Effector memory CD8-positive, alpha-beta T cell (primary cell): Measurements from ENCODE around the gene GARS1.
A peak's percentile ranks its signal among the peaks of the same experiment; 100 is the strongest.
"Not testable (repeated sequence)": the region's sequence is repeated elsewhere in the genome, so short reads cannot be mapped to it uniquely, and the experiment has no call there.

ENCODE experiments used
- ATAC-seq: fragments of 150-1000 bp; cut with Tn5 transposase; replicated peaks from 2 replicates; pipeline ENCODE4 v1.10.0; 2021; ENCODE audit warnings: mild to moderate bottlenecking, moderate library complexity
- DNase-seq, 3 experiments: peaks; one replicate each; pipeline ENCODE4 v3.0.0; 2021
- H3K27ac Mint-ChIP-seq, 2 donors: one replicate each; pipeline ENCODE4 v1.8.0; 2022; ENCODE audit warnings: mild to moderate bottlenecking in 2 of 2, mixed read lengths in 2 of 2, moderate library complexity in 2 of 2
- H3K27me3 Mint-ChIP-seq, 2 donors: one replicate each; pipeline ENCODE4 v1.8.0; 2022; ENCODE audit warnings: mixed read lengths in 2 of 2
- H3K36me3 Mint-ChIP-seq: one replicate; pipeline ENCODE4 v1.8.0; 2022; ENCODE audit warnings: mild to moderate bottlenecking, moderate library complexity, mixed read lengths; ENCODE audit not compliant: insufficient read depth
- H3K4me1 Mint-ChIP-seq, 2 donors: one replicate each; pipeline ENCODE4 v1.8.0; 2022; ENCODE audit warnings: low read depth in 2 of 2, mixed read lengths in 2 of 2
- H3K4me3 Mint-ChIP-seq, 2 donors: one replicate each; pipeline ENCODE4 v1.8.0; 2022; ENCODE audit warnings: mild to moderate bottlenecking in 2 of 2, mixed read lengths in 2 of 2, moderate library complexity in 2 of 2
- H3K9me3 Mint-ChIP-seq, 2 donors: one replicate each; pipeline ENCODE4 v1.8.0; 2022; ENCODE audit warnings: mixed read lengths in 2 of 2

The GARS1 gene

DNA sequence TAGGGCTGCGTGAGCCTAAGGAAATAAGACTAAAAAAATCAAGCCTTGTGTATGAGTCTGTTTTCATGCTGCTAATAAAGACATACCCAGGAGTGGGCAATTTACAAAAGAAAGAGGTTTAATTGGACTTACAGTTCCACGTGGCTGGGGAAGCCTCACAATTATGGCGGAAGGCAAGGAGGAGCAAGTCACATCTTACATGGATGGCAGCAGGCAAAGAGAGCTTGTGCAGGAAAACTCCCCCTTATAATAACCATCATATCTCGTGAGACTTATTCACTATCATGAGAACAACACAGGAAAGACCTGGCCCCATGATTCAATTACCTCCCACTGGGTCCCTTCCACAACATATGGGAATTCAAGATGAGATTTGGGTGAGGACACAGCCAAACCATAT is 7.1 kb upstream of the GARS1 start:
- Mint-ChIP-seq H3K4me1 (peaks cover 12 to 24% of the 10 kb centered on the region in 2 donors), H3K36me3 (peaks cover 12% of the 10 kb centered on the region)
- H3K27ac Mint-ChIP-seq, H3K4me3 Mint-ChIP-seq, DNase-seq, ATAC-seq, H3K9me3 Mint-ChIP-seq, H3K27me3 Mint-ChIP-seq: not testable (repeated sequence)

DNA sequence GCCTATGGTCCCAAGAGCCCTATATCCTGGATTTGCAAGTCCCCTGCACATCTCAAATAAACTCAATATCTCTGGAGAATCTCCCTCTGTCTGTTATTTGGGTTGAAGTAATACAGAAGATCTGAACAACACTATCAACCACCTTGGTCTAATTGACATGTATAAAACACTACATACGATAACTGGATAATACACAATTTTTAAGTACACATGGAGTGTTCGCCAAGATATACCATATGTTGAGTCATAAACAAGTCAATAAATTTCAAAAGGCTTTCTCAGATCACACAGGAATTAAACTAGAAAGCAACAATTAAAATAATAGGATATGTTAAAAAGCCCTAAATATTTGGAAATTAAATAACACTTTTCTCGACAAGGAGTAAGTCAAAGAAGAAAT is 5.6 kb upstream of the GARS1 start:
- peaks cover 4% of the 10 kb centered on the region for H3K36me3 Mint-ChIP-seq
- ATAC-seq, result no peak
- H3K4me3 Mint-ChIP-seq, result no peak overlapping the region
- DNase-seq, result no peak
- H3K27me3 Mint-ChIP-seq, result no peaks in the 10 kb centered on the region
- peaks cover 0 to 2% of the 10 kb centered on the region in 2 donors for H3K9me3 Mint-ChIP-seq
- H3K27ac Mint-ChIP-seq, result no peak overlapping the region
- H3K4me1 Mint-ChIP-seq, result peaks cover 22 to 30% of the 10 kb centered on the region in 2 donors

DNA sequence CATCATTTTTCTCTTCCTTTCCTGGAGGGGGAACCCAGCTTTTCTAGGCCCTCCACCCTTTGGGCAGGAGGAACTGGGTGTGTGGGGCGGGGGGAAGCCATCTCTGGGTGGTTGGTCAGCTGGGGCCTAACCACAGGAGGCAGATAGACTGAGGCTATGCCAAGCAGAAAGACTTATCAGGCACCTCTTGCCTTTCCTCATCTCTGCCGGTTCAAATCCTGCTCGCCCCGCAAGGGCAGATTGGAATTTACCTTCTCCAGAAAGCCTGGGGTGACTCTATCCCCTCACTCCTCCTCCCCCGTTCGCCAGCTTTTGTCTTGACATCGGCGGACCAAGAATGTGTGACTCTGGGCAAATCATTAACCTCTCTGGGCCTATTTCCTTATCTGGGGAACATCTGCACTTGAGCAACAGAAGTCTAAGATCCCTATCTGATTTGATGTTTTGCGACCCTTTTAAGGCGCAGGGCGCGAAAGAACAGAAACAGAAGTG is 584 bp upstream of the GARS1 start:
- H3K27me3 Mint-ChIP-seq, result no peaks in the 10 kb centered on the region
- H3K4me1 Mint-ChIP-seq, result peaks cover 34 to 61% of the 10 kb centered on the region in 2 donors
- H3K9me3 Mint-ChIP-seq, result no peaks in the 10 kb centered on the region
- H3K4me3 Mint-ChIP-seq, result peak overlapping the region; percentile 99 to 100
- DNase-seq, result no peak
- peak overlapping the region; percentile 98 to 99 for H3K27ac Mint-ChIP-seq
- peaks cover 24% of the 10 kb centered on the region for H3K36me3 Mint-ChIP-seq
- peak; percentile 16 for ATAC-seq

DNA sequence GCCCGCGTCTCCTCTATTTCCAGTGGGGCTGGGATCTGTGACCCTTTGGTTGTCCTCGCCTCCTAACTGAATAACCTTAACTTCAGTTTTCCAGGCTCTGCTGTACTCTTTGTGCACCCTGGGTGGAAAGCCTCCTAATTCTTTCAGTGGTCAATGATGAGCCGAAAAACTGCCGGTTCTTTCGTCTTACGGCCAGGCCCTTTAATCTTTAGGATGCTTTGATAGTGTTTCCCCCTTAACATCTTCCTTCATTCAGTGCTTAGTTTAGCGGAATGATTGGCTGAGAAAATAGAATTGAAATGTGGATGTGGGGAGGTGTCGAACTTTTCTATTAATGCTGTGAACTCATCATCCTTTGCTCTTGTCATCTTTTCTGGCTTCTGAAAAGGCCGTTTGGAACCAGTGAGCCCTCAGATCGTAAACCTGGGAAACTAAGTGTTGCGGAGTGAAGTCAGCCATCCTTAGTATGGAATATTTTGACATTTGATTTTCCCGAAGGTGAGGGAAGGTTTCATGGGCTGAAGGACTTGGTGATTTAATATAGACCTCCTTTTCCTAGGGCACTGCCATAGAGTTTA is 847 bp downstream of the GARS1 start:
- peak overlapping the region; percentile 99 to 100 for H3K4me3 Mint-ChIP-seq
- DNase-seq (peak in 1 of 3 experiments; percentile 10), ATAC-seq (no peak)
- peaks cover 33 to 57% of the 10 kb centered on the region in 2 donors for H3K4me1 Mint-ChIP-seq
- H3K27me3 Mint-ChIP-seq, result no peaks in the 10 kb centered on the region
- H3K9me3 Mint-ChIP-seq, result no peaks in the 10 kb centered on the region
- H3K27ac Mint-ChIP-seq, result peak overlapping the region; percentile 98 to 99
- H3K36me3 Mint-ChIP-seq, result peaks cover 39% of the 10 kb centered on the region

DNA sequence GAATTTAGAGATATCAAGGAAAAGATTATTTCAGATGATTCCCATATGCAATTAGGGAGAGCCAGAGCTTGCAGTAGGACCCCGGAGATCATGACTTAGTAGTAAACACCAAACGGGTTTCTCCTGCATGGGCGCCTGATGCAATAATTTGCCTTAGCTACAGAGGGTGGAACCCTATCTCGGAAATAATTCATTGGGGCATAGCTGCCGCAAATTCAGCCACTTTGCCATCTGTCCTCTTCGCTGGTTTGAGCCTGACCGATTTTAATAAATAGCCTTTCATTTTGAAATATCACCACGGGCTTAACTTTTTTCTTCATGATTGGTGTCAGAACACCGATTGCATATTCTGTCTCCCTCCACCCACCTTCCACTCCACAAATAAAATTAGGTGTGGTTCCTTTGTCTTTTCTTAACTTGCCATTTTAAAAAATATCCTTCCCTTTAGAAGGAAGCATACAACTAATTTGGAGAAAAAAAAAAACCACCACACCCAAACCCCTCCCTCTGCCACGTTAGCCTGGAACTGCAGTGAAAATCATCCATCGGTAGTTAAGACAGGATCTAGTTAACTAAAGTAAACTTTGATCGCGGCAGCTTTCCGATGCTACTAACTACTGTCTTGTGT is 1.4 kb downstream of the GARS1 start:
- Mint-ChIP-seq H3K27ac (peak overlapping the region; percentile 98 to 99), H3K9me3 (no peaks in the 10 kb centered on the region), H3K4me1 (peaks cover 33 to 53% of the 10 kb centered on the region in 2 donors), H3K4me3 (peak overlapping the region; percentile 99 to 100), H3K36me3 (peaks cover 45% of the 10 kb centered on the region), H3K27me3 (no peaks in the 10 kb centered on the region)
- DNase-seq (no peak), ATAC-seq (no peak)

DNA sequence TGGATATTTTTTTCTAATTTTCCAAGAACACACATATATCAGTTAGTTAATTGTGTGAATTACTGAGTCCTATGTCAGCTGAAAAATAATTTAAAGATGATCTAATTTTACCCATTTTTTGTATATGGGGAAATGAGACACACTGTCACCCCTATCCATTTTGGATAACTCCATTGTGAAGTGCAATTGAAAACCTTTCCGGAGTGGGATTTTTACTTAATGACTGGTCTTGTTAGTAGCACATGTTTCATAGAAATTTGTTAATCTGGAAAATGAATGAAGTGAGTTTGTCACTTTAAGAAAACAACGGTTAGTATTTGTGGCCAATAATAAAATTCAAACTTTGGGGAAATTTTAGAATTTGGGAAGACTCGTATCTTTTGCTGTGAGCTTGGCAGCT is 2.0 kb downstream of the GARS1 start:
- Mint-ChIP-seq H3K36me3 (peaks cover 51% of the 10 kb centered on the region), H3K27ac (peak overlapping the region in 1 of 2 donors; percentile 99), H3K27me3 (no peaks in the 10 kb centered on the region), H3K9me3 (no peaks in the 10 kb centered on the region), H3K4me3 (peak overlapping the region; percentile 99 to 100), H3K4me1 (peaks cover 32 to 48% of the 10 kb centered on the region in 2 donors)
- ATAC-seq (no peak), DNase-seq (no peak)

DNA sequence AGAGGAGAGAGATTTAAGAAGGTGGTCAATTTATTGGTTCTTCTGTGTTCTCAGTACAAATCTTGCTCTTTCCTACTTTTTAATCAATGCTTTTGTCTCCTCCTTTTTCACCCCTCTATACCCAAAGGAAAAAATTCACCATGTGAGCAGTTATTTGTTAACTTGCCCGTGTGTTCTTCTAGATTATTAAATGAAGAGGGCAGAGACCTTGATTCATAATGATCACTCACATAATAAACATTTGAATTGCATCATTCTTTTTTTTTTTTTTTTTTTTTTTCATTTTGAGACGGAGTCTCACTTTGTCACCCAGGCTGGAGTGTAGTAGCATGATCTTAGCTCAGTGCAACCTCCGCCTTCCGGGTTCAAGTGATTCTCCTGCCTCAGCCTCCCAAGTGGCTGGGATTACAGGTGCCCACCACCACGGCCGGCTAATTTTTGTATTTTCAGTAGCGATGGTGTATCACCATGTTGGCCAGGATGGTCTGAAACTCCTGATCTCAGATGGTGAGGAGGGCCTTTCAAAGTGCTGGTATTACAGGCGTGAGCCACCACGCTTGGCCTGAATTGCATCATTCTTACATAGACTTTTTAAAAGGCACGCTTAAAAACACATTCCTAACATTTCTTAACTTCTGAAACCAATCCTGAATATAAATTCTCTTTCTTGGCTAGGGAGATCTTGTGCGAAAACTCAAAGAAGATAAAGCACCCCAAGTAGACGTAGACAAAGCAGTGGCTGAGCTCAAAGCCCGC is 3.6 kb downstream of the GARS1 start:
- H3K4me1 Mint-ChIP-seq, result peaks cover 23 to 35% of the 10 kb centered on the region in 2 donors
- ATAC-seq, result no peak
- no peak overlapping the region for H3K4me3 Mint-ChIP-seq
- peak overlapping the region; percentile 39 to 49 for H3K27ac Mint-ChIP-seq
- no peaks in the 10 kb centered on the region for H3K9me3 Mint-ChIP-seq
- H3K27me3 Mint-ChIP-seq, result no peaks in the 10 kb centered on the region
- DNase-seq, result no peak
- H3K36me3 Mint-ChIP-seq, result peaks cover 65% of the 10 kb centered on the region

DNA sequence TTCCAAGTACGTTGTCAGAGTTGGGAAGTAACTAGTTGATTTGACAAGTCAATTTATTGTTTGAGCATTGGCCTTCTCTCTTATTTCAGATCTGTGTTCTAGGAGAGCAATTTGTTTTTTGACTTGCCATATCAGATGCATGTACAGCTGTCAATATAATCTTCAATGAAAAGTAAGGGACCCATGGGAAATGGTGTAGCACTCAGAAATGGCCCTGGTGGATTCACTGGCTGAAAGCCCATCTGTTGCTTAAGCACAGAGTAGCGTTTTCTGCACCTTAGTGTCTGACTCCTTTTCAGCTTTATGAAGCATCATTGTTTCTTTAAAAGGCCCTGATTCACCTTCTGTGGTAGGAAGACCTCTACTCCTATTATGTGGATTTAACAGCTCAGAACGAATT is 10.2 kb downstream of the GARS1 start:
- no peaks in the 10 kb centered on the region for H3K9me3 Mint-ChIP-seq
- H3K4me1 Mint-ChIP-seq, result peaks cover 2 to 15% of the 10 kb centered on the region in 2 donors
- no peak for ATAC-seq
- H3K27ac Mint-ChIP-seq, result peak overlapping the region in 1 of 2 donors; percentile 67
- no peak for DNase-seq
- peaks cover 82% of the 10 kb centered on the region for H3K36me3 Mint-ChIP-seq
- no peak overlapping the region for H3K4me3 Mint-ChIP-seq
- no peaks in the 10 kb centered on the region for H3K27me3 Mint-ChIP-seq

DNA sequence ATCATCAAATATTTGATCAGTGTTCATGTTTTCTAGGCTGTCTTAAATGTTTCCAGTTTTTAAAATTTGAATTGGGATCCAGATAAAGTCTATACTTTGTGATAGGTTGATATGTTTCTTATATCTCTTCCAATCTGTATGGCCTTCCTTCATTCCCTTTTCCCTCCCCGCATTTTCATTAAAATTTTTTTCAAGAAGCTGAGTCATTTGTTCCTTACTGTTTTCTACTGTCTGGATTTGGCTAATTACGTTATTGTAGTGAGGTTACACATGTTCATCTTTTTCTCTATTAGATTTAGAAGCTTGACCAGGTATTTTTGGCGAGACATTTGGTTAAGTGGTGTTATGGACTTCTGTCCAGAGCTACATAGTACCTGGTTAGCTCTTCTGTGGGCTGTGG is 11.2 kb downstream of the GARS1 start:
- H3K9me3 Mint-ChIP-seq, result no peaks in the 10 kb centered on the region
- DNase-seq, result no peak
- peaks cover 2 to 15% of the 10 kb centered on the region in 2 donors for H3K4me1 Mint-ChIP-seq
- no peaks in the 10 kb centered on the region for H3K27me3 Mint-ChIP-seq
- ATAC-seq, result no peak
- H3K36me3 Mint-ChIP-seq, result peaks cover 82% of the 10 kb centered on the region
- no peak overlapping the region for H3K4me3 Mint-ChIP-seq
- peak overlapping the region in 1 of 2 donors; percentile 67 for H3K27ac Mint-ChIP-seq

DNA sequence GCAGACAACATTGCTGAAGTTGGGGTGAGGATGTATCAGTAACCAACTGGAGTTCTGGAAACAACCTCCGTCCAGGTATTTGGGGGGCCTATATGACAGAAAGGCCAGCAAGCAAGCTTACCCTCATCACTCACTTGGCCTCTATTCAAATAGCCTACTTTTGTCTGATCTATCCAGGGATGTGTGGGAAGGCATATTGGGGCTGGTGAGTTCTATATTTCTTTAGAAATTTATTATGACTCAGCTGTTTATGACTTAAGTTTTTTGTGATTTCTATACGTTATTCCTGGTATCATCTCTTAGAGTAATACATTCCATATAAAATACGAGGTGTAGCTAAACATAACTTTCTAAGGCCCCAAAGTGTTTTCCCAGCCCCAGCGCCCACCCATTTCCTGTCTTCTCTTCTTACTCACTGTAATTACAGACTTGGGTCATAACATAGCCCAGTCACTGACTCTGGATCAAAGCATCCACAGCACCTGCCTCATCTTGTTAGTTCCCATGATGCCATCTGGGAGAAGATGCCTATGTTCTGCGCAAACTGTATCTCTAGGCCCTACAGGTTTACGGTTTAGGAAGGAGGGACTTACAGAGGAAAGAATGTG is 18.1 kb downstream of the GARS1 start:
- peaks cover 0 to 14% of the 10 kb centered on the region in 2 donors for H3K4me1 Mint-ChIP-seq
- H3K9me3 Mint-ChIP-seq, result no peaks in the 10 kb centered on the region
- ATAC-seq (no peak), DNase-seq (no peak)
- H3K27ac Mint-ChIP-seq, result peak overlapping the region in 1 of 2 donors; percentile 74
- H3K4me3 Mint-ChIP-seq, result no peak overlapping the region
- H3K36me3 Mint-ChIP-seq, result peaks cover 85% of the 10 kb centered on the region
- H3K27me3 Mint-ChIP-seq, result no peaks in the 10 kb centered on the region

DNA sequence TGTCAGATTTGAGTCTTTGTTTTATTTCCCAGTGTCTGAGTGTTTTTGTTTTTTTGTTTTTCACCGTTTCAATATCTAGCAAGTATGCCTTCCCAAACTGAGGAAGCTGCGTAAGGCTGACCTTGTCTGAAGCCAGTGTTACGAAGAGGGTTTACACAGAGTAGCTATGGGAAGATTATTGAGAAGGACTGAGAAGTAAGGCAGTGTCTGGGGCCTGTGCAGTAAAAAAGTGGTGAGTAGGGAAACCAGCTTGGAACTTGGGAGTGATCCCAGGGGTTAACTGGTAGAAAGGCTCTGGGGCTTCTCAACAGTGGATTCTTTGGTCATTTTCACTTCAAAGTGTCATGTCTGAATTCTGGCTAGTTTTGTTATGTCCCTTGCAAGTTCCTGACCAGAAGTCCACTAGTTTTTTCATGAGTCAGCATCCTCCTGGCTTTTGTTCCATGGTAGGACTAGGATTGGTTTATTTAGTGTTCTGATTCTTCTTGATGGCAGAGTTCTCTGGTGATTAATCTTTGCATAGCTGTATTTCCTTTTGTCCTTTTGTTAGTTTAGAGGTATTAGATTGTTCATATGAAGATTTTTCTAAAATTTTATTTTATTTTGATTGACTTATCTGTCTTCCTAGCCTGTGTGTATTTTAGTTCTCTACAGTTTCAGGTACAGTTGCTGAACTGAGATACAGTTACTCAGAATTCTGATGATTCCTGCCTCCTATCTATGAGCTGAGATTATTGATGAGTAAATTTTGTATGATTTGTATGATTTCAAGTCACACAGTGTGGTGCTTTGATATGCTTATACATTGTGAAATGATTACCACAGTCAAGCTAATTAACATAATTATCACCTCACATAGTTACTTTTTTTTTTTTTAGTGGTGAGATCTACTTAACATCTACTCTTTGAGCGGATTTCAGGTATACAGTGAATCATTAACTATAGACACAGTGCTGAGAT is 19.0 kb downstream of the GARS1 start:
- no peaks in the 10 kb centered on the region for H3K27me3 Mint-ChIP-seq
- ATAC-seq (no peak), DNase-seq (no peak)
- H3K27ac Mint-ChIP-seq, result peak overlapping the region in 1 of 2 donors; percentile 74
- peaks cover 0 to 14% of the 10 kb centered on the region in 2 donors for H3K4me1 Mint-ChIP-seq
- no peaks in the 10 kb centered on the region for H3K9me3 Mint-ChIP-seq
- H3K36me3 Mint-ChIP-seq, result peaks cover 87% of the 10 kb centered on the region
- no peak overlapping the region for H3K4me3 Mint-ChIP-seq

DNA sequence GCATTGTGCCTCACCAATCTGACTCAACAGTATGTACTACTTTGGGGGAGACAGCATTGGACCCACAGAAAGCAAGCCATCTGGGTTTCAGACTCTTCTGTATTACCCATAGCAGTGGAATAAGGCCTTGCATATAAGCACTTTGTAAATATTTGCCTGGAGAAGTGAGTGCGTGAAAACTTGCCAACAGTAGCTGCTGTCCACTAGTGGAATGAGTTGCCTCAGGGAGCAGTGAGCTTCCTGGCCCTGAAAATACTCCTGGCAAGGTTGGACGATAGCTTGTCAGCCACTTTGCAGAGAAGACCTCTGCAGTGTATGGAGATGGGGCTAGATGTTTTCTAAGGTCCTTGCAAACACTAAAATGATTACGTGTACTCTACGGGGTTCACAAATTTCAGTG is 21.6 kb downstream of the GARS1 start:
- H3K36me3 Mint-ChIP-seq, result peaks cover 89% of the 10 kb centered on the region
- DNase-seq (no peak), ATAC-seq (no peak)
- no peaks in the 10 kb centered on the region for H3K27me3 Mint-ChIP-seq
- no peaks in the 10 kb centered on the region for H3K9me3 Mint-ChIP-seq
- no peak overlapping the region for H3K27ac Mint-ChIP-seq
- no peak overlapping the region for H3K4me3 Mint-ChIP-seq
- H3K4me1 Mint-ChIP-seq, result peaks cover 0 to 7% of the 10 kb centered on the region in 2 donors
